Endodermal cell (in vitro differentiated cells): ENCODE data around the gene MBD3L2. TPM values are rescaled to one million over a fixed set of nuclear protein-coding genes. Genes with fewer than 3 reads are reported as not detected.
"Not testable (repeated sequence)": the region's sequence is repeated elsewhere in the genome, so short reads cannot be mapped to it uniquely, and the experiment has no call there.

Experiments
- DNase-seq: peaks from one replicate; pipeline ENCODE4 v3.0.0-alpha.2; 2017
- H3K27ac ChIP-seq: 2 replicates; pipeline ENCODE4 v1.5.1; 2013; ENCODE audit warnings: mild to moderate bottlenecking, low read depth, low read length, moderate library complexity
- H3K27me3 ChIP-seq: 2 replicates; pipeline ENCODE4 v1.6.1; 2013; ENCODE audit warnings: mild to moderate bottlenecking, low read length, moderate library complexity; ENCODE audit not compliant: insufficient read depth, control insufficient read depth, poor library complexity, severe bottlenecking
- H3K36me3 ChIP-seq: 2 replicates; pipeline ENCODE4 v1.7.0; 2013; ENCODE audit warnings: mild to moderate bottlenecking, low read length, moderate library complexity; ENCODE audit not compliant: control insufficient read depth, insufficient read depth
- H3K4me1 ChIP-seq: one replicate; pipeline ENCODE4 v1.7.0; 2013; ENCODE audit warnings: low read length; ENCODE audit not compliant: control insufficient read depth, insufficient read depth
- H3K4me3 ChIP-seq: 2 replicates; pipeline ENCODE4 v1.5.1; 2013; ENCODE audit warnings: mild to moderate bottlenecking, low read length, moderate library complexity
- H3K9ac ChIP-seq: 2 replicates; pipeline ENCODE4 v1.6.1; 2013; ENCODE audit warnings: mild to moderate bottlenecking, low read length, moderate library complexity; ENCODE audit not compliant: poor library complexity, severe bottlenecking; ENCODE audit errors: extremely low read depth
- H3K9me3 ChIP-seq: 2 replicates; pipeline ENCODE4 v1.6.1; 2013; ENCODE audit warnings: mild to moderate bottlenecking, low read length, moderate library complexity; ENCODE audit not compliant: control insufficient read depth
- H3K27ac Mint-ChIP-seq: 2 replicates; pipeline ENCODE4 v1.8.0; 2020; ENCODE audit warnings: mixed read lengths
- H3K27me3 Mint-ChIP-seq: 2 replicates; pipeline ENCODE4 v1.8.0; 2021; ENCODE audit warnings: mild to moderate bottlenecking, mixed read lengths; ENCODE audit not compliant: insufficient read depth
- H3K36me3 Mint-ChIP-seq: 2 replicates; pipeline ENCODE4 v1.8.0; 2020; ENCODE audit warnings: low read depth, mixed read lengths
- H3K4me1 Mint-ChIP-seq: 2 replicates; pipeline ENCODE4 v1.8.0; 2020; ENCODE audit warnings: mixed read lengths
- H3K4me3 Mint-ChIP-seq: 2 replicates; pipeline ENCODE4 v1.8.0; 2020; ENCODE audit warnings: mild to moderate bottlenecking, moderate library complexity, mixed read lengths
- H3K9me3 Mint-ChIP-seq: 2 replicates; pipeline ENCODE4 v1.8.0; 2020; ENCODE audit warnings: mild to moderate bottlenecking, mixed read lengths
- CTCF ChIP-seq: fragments of 200-600 bp; sonication (generic); conservative IDR thresholded peaks from 2 replicates; pipeline ENCODE4 v1.5.0; 2021; ENCODE audit warnings: antibody characterized with exemption, mild to moderate bottlenecking
- WGBS, 2 experiments: methylation state at CpG; one replicate each; pipeline versions ENCODE4 v1.1.5 to v1.1.7; 2013; ENCODE audit warnings: missing lambda C conversion rate in 2 of 2, mixed read lengths in 1 of 2; ENCODE audit not compliant: insufficient coverage in 1 of 2, insufficient read length in 1 of 2; 5-methylcytosine and 5-hydroxymethylcytosine counted together
- total RNA-seq, 2 donors: library from RNA; stranded (reverse); fragmentation: NEBNext Ultra II Directional in 1 of 2; extraction: Animal tissue kit (Norgen Biotek cat#: 25700) in 1 of 2; gene quantifications; 2 replicates in 1 of 2; 3 replicates in 1 of 2; pipeline ENCODE4 v1.2.1, GENCODE V29; 2021

MBD3L2 gene
- total RNA-seq, 2 donors from 2014 or later = not detected

- peaks cover 83% of the 10 kb centered on the region for H3K9me3 Mint-ChIP-seq
- Histone ChIP-seq H3K4me1 (no peaks in the 10 kb centered on the region), H3K27me3 (no peaks in the 10 kb centered on the region), H3K9ac (no peak overlapping the region), H3K27ac (no peak overlapping the region), H3K9me3 (peaks cover 48% of the 10 kb centered on the region), H3K36me3 (no peaks in the 10 kb centered on the region), H3K4me3 (no peak overlapping the region)
- peaks cover 2% of the 10 kb centered on the region for H3K27me3 Mint-ChIP-seq
- no peak overlapping the region for H3K27ac Mint-ChIP-seq
- no peak overlapping the region for H3K4me3 Mint-ChIP-seq
- H3K4me1 Mint-ChIP-seq = no peaks in the 10 kb centered on the region
- WGBS, 2 experiments = 82 to 87% methylated on average over 9 to 11 of the region's 12 CpGs
- no peak for DNase-seq
- H3K36me3 Mint-ChIP-seq = no peaks in the 10 kb centered on the region
- no peak for TF ChIP-seq CTCF
Observed at GRCh38 chr19:7010722-7011593, 38.2 kb upstream of the MBD3L2 start.

- 41 to 78% methylated on average over 4 of the region's 4 CpGs for WGBS, 2 experiments
- no peaks in the 10 kb centered on the region for H3K36me3 ChIP-seq
- peaks cover 2% of the 10 kb centered on the region for H3K27me3 Mint-ChIP-seq
- H3K9me3 ChIP-seq = peaks cover 53% of the 10 kb centered on the region
- no peak for DNase-seq
- no peaks in the 10 kb centered on the region for H3K27me3 ChIP-seq
- H3K4me3 ChIP-seq = no peak overlapping the region
- no peaks in the 10 kb centered on the region for H3K4me1 ChIP-seq
- peaks cover 83% of the 10 kb centered on the region for H3K9me3 Mint-ChIP-seq
- no peak overlapping the region for H3K9ac ChIP-seq
- no peak overlapping the region for H3K4me3 Mint-ChIP-seq
- no peak overlapping the region for H3K27ac ChIP-seq
- H3K36me3 Mint-ChIP-seq = no peaks in the 10 kb centered on the region
- no peaks in the 10 kb centered on the region for H3K4me1 Mint-ChIP-seq
- no peak overlapping the region for H3K27ac Mint-ChIP-seq
- no peak for TF ChIP-seq CTCF
Observed at GRCh38 chr19:7013678-7014077, 35.4 kb upstream of the MBD3L2 start.

GRCh38 chr19:7018828-7019227 lies 30.3 kb upstream of the MBD3L2 start:
- no peak overlapping the region for H3K27ac ChIP-seq
- H3K9ac ChIP-seq = no peak overlapping the region
- peaks cover 26% of the 10 kb centered on the region for H3K9me3 ChIP-seq
- Mint-ChIP-seq H3K4me3 (no peak overlapping the region), H3K36me3 (no peaks in the 10 kb centered on the region), H3K9me3 (peaks cover 40% of the 10 kb centered on the region), H3K27me3 (no peaks in the 10 kb centered on the region), H3K27ac (no peak overlapping the region), H3K4me1 (no peaks in the 10 kb centered on the region)
- H3K36me3 ChIP-seq = no peaks in the 10 kb centered on the region
- 75% methylated on average over 4 of the region's 6 CpGs; no CpG with 5 or more reads in 1 of the 2 experiments for WGBS, 2 experiments
- TF ChIP-seq CTCF = no peak
- H3K27me3 ChIP-seq = no peaks in the 10 kb centered on the region
- no peak overlapping the region for H3K4me3 ChIP-seq
- H3K4me1 ChIP-seq = no peaks in the 10 kb centered on the region
- DNase-seq = no peak

GRCh38 chr19:7021331-7021730 lies 27.8 kb upstream of the MBD3L2 start, which contains the start of gene MBD3L2B:
Gene MBD3L2B (minus strand): TSS chr19:7021431. CDS start chr19:7021397, 34 bp downstream.
- no CpG with 5 or more reads among the region's 6 CpGs for WGBS, 2 experiments
- H3K4me3 ChIP-seq, H3K27me3 ChIP-seq: not testable (repeated sequence)

GRCh38 chr19:7028790-7029189 lies 20.3 kb upstream of the MBD3L2 start:
- WGBS, 2 experiments = no CpG with 5 or more reads among the region's 1 CpG
- not testable (repeated sequence) for H3K9ac ChIP-seq, H3K27ac Mint-ChIP-seq, H3K27me3 Mint-ChIP-seq, H3K27me3 ChIP-seq, H3K36me3 Mint-ChIP-seq, H3K4me3 ChIP-seq, H3K27ac ChIP-seq, H3K9me3 Mint-ChIP-seq, H3K9me3 ChIP-seq, H3K4me1 ChIP-seq, H3K36me3 ChIP-seq, H3K4me3 Mint-ChIP-seq, H3K4me1 Mint-ChIP-seq, DNase-seq

More at GRCh38 chr19:7021331-7021730, 27.8 kb upstream of the MBD3L2 start, which contains the start of gene MBD3L2B:
- not testable (repeated sequence) for H3K27ac ChIP-seq, H3K4me1 Mint-ChIP-seq, DNase-seq, H3K4me1 ChIP-seq, H3K27ac Mint-ChIP-seq, H3K36me3 ChIP-seq, H3K36me3 Mint-ChIP-seq, H3K4me3 Mint-ChIP-seq, H3K9ac ChIP-seq, H3K27me3 Mint-ChIP-seq, H3K9me3 ChIP-seq
- peaks cover 22% of the 10 kb centered on the region for H3K9me3 Mint-ChIP-seq
